GM21723 (cell line): ENCODE data around the gene LETM1.

ENCODE experiments used
- ATAC-seq: cut with Tn5 transposase; IDR thresholded peaks from one replicate; pipeline ENCODE4 v1.9.1; 2021; ENCODE audit warnings: mild to moderate bottlenecking, moderate library complexity; ENCODE audit not compliant: unreplicated experiment

LETM1 gene

DNA sequence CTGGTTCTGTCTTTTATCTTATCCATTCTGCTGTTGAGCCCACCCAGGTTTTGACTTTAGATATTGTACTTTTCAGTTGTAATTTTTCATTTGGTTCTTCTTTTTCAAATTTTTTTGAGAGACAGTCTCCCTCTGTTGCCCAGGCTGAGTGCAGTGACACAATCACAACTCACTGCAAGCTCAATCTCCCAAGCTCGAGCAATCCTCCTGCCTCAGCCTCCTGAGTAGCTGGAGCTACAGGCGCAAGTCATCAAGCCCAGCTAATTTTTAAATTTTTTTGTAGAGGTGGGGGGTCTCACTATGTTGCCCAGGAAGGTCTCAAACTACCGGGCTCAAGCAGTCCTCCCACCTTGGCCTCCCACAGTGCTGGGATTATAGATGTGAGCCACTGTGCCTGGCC, 25.7 kb downstream of the LETM1 start:
- ATAC-seq, result no peak

DNA sequence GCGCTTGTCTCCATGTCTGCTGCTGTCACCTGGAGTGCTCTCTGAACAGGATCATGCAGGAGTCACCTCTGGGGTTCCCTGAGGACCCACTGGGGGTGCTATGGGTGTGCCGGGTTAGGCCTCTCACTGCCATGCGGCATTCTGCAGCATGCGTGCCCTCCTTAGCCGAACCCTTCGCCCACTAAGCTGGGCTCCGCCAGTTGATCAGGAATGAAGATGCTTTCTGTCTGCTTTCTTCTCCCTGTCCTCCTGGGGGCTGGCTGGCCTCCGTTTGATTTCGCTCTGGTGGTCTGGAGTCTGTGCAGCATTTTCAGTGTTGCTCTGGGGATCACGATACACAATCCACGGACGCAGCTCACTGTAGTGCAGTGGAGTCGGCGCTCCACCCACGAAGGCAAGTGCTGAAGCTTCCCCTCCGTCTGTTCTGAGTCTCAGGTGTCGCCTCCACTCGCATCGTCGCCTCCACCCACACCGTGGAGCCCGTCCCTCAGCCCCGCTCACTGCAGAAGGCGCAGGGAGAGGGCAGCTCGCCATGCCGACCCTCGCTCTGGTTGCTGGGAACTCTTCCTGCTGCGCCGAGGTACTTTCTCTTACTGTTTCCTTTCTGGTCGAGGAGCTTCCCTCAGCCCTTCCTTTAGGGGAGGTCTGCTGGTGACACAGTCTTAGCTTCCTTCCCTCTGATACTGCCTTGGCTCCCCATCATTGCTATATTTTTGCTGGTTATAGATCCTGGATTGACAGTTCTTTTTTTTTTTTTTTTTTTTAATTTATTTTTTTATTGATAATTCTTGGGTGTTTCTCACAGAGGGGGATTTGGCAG, 29.2 kb downstream of the LETM1 start:
- ATAC-seq, result no peak

DNA sequence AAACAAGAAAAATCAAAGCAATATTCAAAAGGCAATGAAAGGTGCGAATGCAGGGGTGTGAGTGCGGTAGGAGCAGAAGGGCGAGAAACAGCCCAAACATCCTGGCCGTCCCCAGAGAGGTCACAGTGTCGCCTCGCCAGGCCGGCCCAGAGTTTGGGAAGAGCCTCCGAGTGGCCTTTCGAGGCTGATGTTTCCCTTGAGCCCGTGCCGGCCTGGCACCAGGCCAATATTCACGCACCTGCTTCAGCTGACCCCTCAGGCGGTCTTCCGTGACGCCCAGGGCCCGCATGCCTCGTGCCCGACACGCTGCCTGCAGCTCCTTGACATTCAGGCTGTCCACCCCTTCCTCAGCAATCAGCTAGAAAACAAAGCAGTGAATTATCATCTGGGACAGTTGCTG, 30.6 kb downstream of the LETM1 start:
- ATAC-seq, result no peak

- ATAC-seq, result no peak
These were observed 31.2 kb downstream of the LETM1 start for GRCh38 chr4:1824746-1825145.

- no peak for ATAC-seq
These were observed 32.4 kb downstream of the LETM1 start for GRCh38 chr4:1823545-1823932.

- ATAC-seq, result no peak
These were observed 33.1 kb downstream of the LETM1 start for GRCh38 chr4:1822568-1823544.

DNA sequence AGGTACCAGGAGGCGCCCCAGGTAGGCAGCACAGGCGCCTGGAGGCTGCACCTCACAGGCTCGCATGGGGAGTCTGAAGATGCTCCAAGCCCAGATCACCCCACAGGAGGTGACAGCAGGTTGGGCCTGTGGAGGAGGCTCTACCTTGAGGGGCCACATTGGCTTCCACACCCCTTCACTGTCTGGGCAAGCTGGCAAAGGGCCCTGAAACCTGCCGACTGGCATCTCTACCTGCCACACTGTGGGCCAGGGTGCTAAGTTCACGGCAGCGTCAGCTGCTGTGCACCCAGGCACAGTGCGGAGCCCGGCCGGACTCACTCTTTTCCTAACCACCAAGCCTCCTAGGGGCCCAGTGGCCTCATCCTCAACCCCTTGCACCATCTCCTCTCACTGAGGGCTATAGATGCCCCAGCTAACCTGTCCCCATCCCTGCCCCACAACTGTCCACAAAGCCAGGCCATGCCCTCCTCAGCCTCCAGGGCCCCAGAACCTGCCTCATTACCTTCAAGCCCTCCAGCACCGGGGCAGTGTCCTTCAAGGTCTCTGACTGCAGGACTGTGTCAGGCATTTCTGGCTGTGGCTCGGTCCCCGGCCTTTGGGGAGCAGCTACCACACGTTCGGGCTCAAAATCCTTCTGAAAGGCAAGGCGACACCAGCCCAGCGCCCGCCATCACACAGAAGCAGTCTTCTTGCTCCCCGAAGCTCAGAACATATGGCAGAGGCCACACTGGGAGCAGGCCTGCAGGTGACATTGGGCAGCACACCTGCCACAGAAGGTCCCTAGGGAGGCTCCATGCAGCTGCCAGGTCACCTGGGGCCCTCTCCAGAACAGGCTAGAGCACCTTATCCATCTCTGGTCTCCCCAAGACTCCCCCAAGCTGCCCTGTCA, 34.0 kb downstream of the LETM1 start:
- ATAC-seq, result no peak

- no peak for ATAC-seq
These were observed 36.1 kb downstream of the LETM1 start for GRCh38 chr4:1819816-1820215.

GRCh38 chr4:1819284-1819683, 36.7 kb downstream of the LETM1 start:
- no peak for ATAC-seq

- no peak for ATAC-seq
These were observed 39.7 kb downstream of the LETM1 start for GRCh38 chr4:1815997-1816860.

GRCh38 chr4:1815096-1815996, 40.6 kb downstream of the LETM1 start:
- no peak for ATAC-seq

- ATAC-seq, result no peak
These were observed 41.5 kb downstream of the LETM1 start for GRCh38 chr4:1814453-1814852.

GRCh38 chr4:1813915-1814314, 42.0 kb downstream of the LETM1 start:
- no peak for ATAC-seq

DNA sequence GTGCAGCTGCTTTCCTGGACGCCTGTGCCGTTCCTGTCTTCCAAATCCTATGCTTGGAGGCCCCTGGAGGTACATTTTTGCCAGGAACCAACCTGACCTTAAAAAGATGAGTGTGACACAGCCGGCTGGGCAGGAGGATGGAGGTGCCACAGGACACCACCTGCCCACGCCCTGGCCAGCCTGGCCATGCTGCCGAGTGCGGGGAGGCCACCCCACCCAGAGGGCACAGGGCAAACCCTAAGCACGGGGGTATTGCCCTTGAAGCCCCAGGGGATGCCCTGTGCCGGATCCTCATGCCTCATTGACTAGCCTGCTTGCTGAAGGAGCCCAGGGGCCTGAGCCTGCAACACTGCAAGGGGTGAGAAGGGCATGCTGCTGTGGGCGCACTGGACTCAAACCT, 42.7 kb downstream of the LETM1 start:
- ATAC-seq, result no peak

DNA sequence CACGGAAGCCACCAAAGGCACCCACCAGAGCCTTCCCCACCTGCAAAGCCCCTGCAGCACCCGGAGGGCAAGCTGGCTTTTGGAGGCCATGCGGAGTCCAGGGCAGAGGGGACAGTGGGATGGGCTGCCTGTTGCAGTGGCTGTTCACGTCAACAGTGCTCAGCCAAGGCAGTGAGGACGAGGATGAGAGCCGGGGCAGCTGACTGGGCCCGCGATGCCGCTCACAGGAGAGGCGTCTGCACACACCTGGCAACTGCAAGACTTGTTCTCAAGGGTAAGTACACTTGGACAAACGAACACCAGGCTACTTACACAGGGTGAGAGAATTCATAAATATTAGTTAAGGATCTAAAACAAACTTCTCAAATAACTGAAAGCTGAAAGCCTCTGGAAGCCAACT, 43.2 kb downstream of the LETM1 start:
- ATAC-seq, result no peak

GRCh38 chr4:1810765-1811164, 45.2 kb downstream of the LETM1 start:
- no peak for ATAC-seq

GRCh38 chr4:1809754-1810502, 46.0 kb downstream of the LETM1 start:
- no peak for ATAC-seq
